GM19239 (cell line): ENCODE data around the gene MED12L.
"Not testable (repeated sequence)": the region's sequence is repeated elsewhere in the genome, so short reads cannot be mapped to it uniquely, and the experiment has no call there.

Experiments used
- DNase-seq: peaks from one replicate; pipeline ENCODE4 v3.0.0; 2011; ENCODE audit warnings: low spot score; ENCODE audit not compliant: insufficient read length
- FAIRE-seq: peaks from 2 replicates; lab custom pipeline; 2011; peaks lifted over from hg19 to GRCh38; lab: Jason Lieb, UNC

MED12L gene

GRCh38 chr3:151085227-151085888 is at the start of gene MED12L:
TSS of gene MED12L (plus strand) at chr3:151085664. CDS start at chr3:151086927, 1,263 bp downstream.
- FAIRE-seq (no peak), DNase-seq (peak; percentile 81)

- DNase-seq (no peak), FAIRE-seq (no peak)
Measured at GRCh38 chr3:151037746-151038477, 47.6 kb upstream of the MED12L start.

GRCh38 chr3:151044706-151045105 is 40.8 kb upstream of the MED12L start:
- DNase-seq (no peak), FAIRE-seq (no peak)

- FAIRE-seq = no peak
- no peak for DNase-seq
Measured at GRCh38 chr3:151047636-151048035, 37.8 kb upstream of the MED12L start.

- no peak for FAIRE-seq
- no peak for DNase-seq
Measured at GRCh38 chr3:151051533-151051932, 33.9 kb upstream of the MED12L start.

DNA sequence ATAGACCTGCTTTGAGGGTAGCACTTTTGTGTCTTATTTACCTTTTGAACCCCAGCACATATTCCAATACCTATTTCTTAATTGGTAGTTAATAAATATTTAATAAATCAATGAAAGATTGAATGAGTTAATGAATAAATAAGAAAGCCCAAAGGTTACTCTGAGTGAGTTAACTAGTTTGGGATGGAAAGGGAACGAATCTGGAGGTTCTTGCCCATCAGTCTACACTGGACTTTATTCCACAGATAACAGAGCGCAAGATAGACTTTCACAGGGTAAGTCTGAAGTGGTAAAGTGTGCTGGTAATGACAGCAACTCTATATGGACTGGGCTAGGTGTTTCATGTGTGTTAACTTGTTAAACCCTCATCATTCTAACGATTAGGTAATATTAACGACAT is 33.1 kb upstream of the MED12L start:
- no peak for DNase-seq

GRCh38 chr3:151052756-151053155 is 32.7 kb upstream of the MED12L start:
- FAIRE-seq (no peak), DNase-seq (no peak)

More for the DNA sequence above, 33.1 kb upstream of the MED12L start:
- FAIRE-seq = no peak

DNA sequence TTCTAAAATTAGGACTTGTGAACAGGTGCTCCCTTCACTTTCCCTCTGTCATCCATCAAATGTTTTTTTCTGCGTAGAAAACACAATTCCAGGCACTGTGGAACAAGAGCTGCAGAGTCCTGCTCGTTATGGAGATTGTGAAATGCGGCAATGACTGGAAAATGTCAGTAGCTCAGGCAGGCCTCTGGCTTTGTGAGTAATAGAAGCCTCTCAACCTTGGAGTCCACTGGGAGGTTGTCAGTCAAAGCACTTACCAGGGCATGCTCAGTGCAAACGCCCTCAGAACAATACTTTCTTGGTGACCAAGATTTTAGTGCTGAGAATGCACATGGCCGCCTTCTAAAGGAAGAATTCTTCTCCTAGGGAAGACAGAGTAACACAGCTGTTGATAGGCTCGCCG is 26.7 kb upstream of the MED12L start:
- FAIRE-seq (no peak), DNase-seq (no peak)

- FAIRE-seq (no peak), DNase-seq (no peak)
Measured at GRCh38 chr3:151062611-151063010, 22.9 kb upstream of the MED12L start.

DNA sequence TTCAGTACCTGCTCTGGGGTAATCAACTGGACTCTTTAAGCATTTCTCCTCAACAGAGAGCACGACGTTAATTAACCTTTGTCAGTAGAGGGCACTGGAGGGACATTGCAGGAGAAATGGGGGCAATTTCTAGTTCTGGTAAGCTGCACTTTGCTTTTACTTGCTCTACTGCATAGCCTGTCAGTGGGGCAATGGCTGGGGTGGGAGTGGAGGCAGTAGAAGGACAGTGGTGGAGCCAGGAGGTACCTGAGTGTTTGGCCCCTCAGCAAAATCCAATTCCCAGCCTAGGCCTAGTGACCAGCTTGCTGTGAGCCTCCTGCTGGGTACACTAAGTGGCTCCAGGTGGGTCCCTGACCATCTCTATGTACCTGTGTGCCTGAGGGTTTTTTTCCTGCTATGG is 18.3 kb upstream of the MED12L start:
- FAIRE-seq (peak; percentile 14), DNase-seq (no peak)

DNA sequence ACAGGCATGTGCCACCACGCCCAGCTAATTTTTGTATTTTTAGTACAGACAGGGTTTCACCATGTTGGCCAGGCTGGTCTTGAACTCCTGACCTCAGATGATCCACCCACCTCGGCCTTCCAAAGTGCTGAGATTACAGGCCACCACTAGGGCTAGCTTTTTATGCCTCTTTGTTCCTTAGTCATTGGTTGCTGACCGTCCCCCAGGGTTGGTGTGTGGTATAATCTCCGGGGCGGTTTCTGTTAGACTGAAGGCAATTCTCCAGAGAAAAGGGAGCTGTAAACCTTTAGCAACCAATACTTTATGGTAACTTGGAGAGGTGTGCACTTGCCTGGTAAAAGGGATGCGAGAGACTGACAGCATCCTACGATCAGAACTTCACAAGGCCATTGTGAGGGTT is 12.6 kb upstream of the MED12L start:
- not testable (repeated sequence) for DNase-seq, FAIRE-seq

- FAIRE-seq = no peak
- no peak for DNase-seq
Measured at GRCh38 chr3:151074256-151074655, 11.2 kb upstream of the MED12L start.

GRCh38 chr3:151075869-151076562 is 9.4 kb upstream of the MED12L start:
- no peak for FAIRE-seq
- DNase-seq = no peak

- no peak for FAIRE-seq
- DNase-seq = no peak
Measured at GRCh38 chr3:151076626-151077025, 8.8 kb upstream of the MED12L start.

GRCh38 chr3:151081082-151081481 is 4.4 kb upstream of the MED12L start:
- not testable (repeated sequence) for FAIRE-seq

DNA sequence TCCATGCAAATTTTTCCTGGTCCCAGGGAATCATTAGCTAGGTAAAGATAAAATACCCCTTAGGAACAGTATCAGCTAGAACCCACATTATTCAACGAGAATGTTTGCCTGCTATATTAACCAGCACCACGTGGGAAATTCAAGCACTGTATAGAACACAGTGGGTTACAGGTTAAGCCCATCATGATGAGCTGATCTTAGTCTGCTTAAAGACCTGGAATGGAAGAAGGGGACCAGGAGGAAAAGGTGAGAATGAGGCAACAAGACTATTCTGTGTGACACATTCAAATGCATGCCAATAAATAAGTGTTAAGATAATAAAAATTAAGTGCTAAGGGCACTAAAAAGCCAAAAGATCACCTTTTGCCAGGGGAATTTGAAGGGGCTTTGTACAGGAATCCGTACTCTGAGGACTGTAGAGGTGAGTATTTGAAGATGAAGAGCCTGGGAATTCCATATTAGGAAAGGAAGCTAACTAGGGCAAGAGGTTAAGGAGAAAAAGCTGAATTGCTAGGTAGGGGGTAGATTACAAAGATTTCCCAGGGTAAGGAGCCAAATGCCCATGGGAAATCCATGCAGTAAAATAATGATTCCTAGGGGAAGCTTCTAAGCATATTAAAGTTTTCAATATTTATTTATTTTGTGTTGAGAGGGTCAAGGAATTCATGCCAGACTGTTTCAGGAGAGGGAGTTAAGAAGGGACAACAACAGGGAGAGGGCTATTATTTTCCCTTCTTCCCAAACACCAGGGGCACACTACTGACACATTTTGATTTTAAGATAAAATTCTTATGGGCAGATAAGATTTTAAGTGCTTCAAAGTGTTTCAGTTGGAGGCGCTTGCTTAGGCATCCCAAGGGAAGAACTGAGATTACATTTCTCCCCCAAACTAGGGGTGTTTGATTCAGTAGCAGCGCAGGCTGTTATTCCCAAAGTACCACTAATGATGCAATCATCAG is 2.3 kb upstream of the MED12L start:
- FAIRE-seq = no peak
- DNase-seq = no peak

More at GRCh38 chr3:151081082-151081481, 4.4 kb upstream of the MED12L start:
- DNase-seq = not testable (repeated sequence)

DNA sequence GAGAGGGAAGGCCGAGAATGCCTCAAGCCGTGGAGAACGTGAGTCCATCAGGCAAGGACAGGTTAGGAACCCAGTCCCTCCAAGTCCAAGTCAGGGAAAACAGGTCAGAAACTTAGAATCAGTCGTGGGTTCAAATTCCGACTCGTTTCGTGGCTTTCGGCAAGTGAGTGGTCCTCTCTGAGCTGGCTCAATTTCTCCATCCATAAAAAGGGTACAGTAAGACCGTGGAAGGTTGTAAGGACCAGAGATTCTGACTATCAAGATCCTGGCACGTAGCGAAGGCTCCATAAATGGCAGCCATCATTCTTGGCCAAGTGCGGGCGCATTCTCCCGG is 604 bp upstream of the MED12L start:
- FAIRE-seq = no peak
- no peak for DNase-seq

DNA sequence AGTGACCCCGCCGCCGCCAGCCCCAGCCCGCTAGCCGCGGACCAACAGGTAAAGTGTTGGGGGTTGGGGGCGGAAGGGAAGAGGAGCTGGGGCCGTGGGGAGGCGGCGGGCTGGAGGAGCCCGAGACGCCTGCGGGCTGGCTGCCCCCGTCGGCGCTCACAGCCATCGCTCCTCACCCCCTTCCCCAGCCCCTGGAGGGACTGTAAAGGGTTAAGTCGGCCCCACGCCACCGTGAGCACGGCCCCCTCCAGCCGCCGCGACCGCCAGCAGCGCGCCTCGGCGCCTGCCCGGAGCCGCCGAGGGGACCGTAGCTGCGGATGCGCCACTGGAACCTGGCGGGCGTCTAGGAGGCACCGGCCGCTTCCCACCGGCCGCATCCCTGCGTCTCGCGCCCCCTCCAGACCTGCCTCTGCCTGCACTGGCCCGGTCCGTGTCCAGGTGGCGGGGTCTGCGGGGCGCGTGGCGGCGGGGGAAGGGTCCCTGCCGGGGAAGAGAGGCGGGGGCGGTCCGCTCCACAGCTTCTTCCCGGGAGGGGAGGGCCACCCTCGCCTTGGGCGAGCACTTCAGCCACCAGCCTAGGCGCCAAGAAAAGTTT is 522 bp downstream of the MED12L start:
- FAIRE-seq (no peak), DNase-seq (peak; percentile 15)

- FAIRE-seq (no peak), DNase-seq (peak; percentile 65)
Measured at GRCh38 chr3:151086484-151087456, 1.3 kb downstream of the MED12L start.
